H1 (cell line): ENCODE data around the gene MACF1. TPM values are rescaled to one million over a fixed set of nuclear protein-coding genes. Genes with fewer than 3 reads are reported as not detected.

Experiments
- CHD7 ChIP-seq: fragments of 300-600 bp; sonication (generic); IDR thresholded peaks from 2 replicates; pipeline ENCODE4 v1.7.1; 2012; ENCODE audit warnings: low read length, moderate library complexity, mild to moderate bottlenecking, inconsistent platforms; ENCODE audit not compliant: insufficient replicate concordance
- CREB1 ChIP-seq: IDR thresholded peaks from 2 replicates; pipeline ENCODE4 v1.6.1; 2012; ENCODE audit warnings: inconsistent platforms
- EGR1 ChIP-seq: IDR thresholded peaks from 2 replicates; pipeline ENCODE4 v1.6.1; 2011; ENCODE audit warnings: low read depth, low read length, borderline replicate concordance
- EZH2 ChIP-seq: fragments of 200-600 bp; sonication (generic); IDR thresholded peaks from 2 replicates; pipeline ENCODE4 v1.7.1; 2012; ENCODE audit warnings: low read depth, mild to moderate bottlenecking, moderate library complexity, low read length, inconsistent platforms; ENCODE audit not compliant: severe bottlenecking
- HDAC6 ChIP-seq: IDR thresholded peaks from one replicate; pipeline ENCODE4 v1.7.1; 2012; ENCODE audit warnings: low read depth, mild to moderate bottlenecking, inconsistent platforms, low read length, moderate library complexity
- JUND ChIP-seq: IDR thresholded peaks from 2 replicates; pipeline ENCODE4 v1.6.1; 2011; ENCODE audit warnings: mild to moderate bottlenecking, improper control_type of control experiment, low read length
- KDM5A ChIP-seq: fragments of 200-600 bp; IDR thresholded peaks from 2 replicates; pipeline ENCODE4 v1.7.1; 2012; ENCODE audit warnings: mild to moderate bottlenecking, low read length, inconsistent platforms, mixed read lengths
- RFX5 ChIP-seq: IDR thresholded peaks from 2 replicates; pipeline ENCODE4 v1.6.1; 2011; ENCODE audit warnings: low read depth, low read length, improper control_type of control experiment, borderline replicate concordance
- TAF1 ChIP-seq: IDR thresholded peaks from 2 replicates; pipeline ENCODE4 v1.6.1; 2011; ENCODE audit warnings: mild to moderate bottlenecking, low read depth, low read length
- polyA plus RNA-seq, 7 experiments: library from polyadenylated mRNA; depleted of rRNA in 3 of 7; stranded (reverse) in 5 of 7; unstranded in 2 of 7; fragments of >200 nt in 5 of 7; fragments of 200-250 nt in 2 of 7; gene quantifications; 1 replicate in 5 of 7; 2 replicates in 1 of 7; 4 replicates in 1 of 7; pipeline versions ENCODE4 v1.2.1 to v1.2.3, GENCODE V29; 2011 to 2013; ENCODE audit warnings: missing spikeins in 2 of 7, mixed read lengths in 2 of 7
- total RNA-seq: library from RNA; stranded (reverse); fragmentation: NEBNext Ultra II Directional; extraction: Animal tissue kit (Norgen Biotek cat#: 25700); gene quantifications from 2 replicates; pipeline ENCODE4 v1.2.1, GENCODE V29; 2021

The MACF1 gene
- total and polyA plus RNA-seq, 2 of the 8 experiments (the other 6 are each of a cell fraction or from before 2014, with no cell fraction given) = 59.8 to 285 TPM

- no peak for TF ChIP-seq CHD7
- no peak for TF ChIP-seq EGR1
- no peak for TF ChIP-seq CREB1
- no peak for TF ChIP-seq EZH2
- no peak for TF ChIP-seq JUND
- no peak for TF ChIP-seq KDM5A
- no peak for TF ChIP-seq HDAC6
- no peak for TF ChIP-seq RFX5
- no peak for TF ChIP-seq TAF1
- TF ChIP-seq, all 59 proteins: peak for 0
These were observed 89.0 kb downstream of the MACF1 start (continued) for GRCh38 chr1:39293375-39294070.
